ENCODE measurements around the gene THSD4.
"Not testable (repeated sequence)": the region's sequence is repeated elsewhere in the genome, so short reads cannot be mapped to it uniquely, and the experiment has no call there.

Gene THSD4

DNA sequence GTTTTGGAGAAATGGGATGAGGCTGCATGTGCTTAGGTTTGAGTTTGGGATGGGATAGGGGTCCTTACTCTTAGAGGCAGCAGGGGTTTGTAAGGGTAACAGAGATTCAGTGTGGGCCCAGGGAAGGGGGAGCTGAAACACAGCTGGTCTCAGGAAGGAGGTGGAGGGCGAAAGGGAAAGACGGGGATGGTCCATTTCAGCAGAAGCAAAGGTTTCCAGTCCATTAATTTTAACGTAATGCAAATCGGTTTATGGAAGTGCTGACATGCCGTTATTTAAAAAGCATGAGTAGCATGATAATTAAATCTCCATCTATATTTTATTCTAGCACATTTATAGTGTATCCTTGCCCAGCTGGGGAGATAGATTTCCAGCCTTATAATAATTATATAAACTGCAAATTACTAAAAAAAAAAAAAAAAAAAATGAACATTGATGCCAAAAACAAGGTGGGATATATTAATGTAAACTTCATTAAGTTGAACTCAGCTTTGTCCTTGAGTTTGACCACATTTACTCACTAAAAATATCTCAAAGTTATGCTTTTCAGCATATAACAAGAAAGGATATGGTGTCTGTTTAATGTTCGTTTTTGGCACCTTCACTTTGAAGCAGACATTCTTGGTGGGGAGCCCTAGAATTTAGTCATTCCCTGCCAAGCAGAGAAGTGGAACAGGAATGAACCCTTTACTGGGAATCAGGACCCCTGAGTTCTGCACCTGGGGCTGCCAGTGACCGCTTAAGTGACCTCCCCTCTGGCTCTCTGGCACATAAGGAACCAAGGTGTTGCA, 234.7 kb downstream of the THSD4 start:
- no peak for DNase-seq (ENCODE audit: low spot score)

DNA sequence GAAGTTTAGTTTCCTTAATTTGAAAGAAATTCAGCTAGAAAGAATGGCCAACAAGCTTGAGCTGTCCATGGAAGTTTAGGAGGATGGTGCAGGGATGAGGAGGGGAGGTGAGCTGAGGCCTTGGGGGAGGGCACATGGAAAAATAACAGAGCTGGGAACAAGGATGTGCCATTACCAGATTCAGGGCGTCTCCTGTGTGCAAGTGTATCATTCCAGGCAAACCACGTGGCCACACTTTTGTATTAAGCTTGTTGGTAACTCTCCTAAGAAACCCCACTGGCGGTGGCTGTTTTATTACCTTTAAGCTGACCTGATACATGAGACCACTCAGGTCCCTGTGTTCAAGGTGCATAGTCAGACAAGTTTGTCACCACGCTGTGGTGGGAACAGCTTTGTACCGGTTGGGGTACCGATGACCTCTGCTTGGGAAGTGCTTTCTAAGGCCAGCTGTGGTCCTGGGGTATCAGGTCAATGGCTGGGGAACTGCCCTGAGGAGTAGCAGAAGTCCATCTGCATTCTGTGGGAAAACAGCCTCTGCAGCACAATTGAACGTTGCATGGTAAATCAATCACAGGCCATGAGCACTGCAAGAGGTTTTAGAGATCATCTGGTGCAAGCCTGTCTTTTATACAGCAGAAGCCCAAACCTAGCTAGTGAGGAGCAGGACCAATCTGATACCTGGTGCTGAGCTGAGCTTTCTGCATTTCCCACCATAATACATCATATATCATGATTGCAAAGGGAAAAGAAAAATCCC, 235.5 kb downstream of the THSD4 start:
- no peak for DNase-seq (ENCODE audit: low spot score)

- no peak for DNase-seq (ENCODE audit: low spot score)
Measured at GRCh38 chr15:71352125-71352524, 236.9 kb downstream of the THSD4 start.

GRCh38 chr15:71352765-71353164, 237.5 kb downstream of the THSD4 start:
- DNase-seq (ENCODE audit: low spot score) = no peak

DNA sequence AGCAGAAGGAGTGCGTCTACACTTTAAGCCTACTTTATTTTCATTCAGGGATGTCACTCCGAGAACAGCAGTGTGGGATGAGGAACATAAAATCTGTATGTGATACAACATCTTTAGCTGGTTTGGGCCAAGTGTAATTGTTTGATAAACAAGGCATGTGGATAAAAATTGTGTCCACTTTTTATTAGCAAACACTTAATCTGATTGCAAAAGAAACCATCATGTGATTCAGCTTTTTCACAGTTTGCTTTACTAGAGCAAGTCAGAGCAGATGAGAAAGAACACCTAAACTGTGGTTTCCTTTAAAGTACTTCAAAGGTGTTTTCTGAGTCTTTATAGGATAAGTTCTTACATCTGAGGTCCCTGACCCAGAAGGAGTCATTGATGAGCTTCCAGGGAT, 237.9 kb downstream of the THSD4 start:
- DNase-seq (ENCODE audit: low spot score) = no peak

DNA sequence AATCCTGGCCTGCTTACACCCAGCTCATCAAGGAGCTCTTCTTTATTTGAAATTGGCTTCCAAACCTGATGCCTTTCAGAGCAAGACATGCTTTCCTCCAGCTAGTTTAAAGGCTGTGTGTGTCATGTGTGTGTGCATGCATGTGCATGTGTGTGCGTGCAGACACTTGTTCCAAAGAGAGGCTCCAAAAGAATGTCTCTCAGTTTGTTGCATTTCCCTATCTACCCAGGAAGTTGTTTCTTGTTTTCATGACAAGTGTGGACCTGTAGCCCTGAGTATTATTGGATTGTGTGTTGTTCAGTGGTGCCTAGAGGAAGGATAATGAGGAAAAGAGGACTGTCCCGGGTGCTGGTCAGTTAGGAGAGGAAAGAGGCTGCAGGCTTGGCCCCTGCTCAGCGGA, 240.0 kb downstream of the THSD4 start:
- DNase-seq (ENCODE audit: low spot score) = no peak

DNA sequence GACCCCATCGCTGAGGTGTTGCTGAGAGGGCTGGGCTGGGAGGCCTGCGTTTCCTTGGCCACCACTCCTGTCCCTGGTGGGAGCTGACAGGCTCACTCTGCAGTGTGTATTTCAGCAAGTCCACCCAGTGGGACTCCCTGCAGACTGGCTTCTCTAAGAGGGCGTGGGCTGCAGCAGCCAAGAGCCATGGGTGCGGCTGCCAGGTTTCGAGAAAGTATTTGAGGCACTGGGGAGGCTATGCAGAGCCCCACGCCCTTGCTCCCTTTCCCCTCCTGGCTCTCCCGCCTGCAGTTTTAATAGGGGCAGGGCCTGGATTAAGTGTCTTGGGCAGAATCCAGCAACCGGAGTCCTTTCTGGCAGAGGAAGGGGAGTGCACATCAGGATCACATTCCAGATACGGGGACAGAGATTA, 242.1 kb downstream of the THSD4 start:
- no peak for DNase-seq (ENCODE audit: low spot score)

GRCh38 chr15:71357967-71358366, 242.7 kb downstream of the THSD4 start:
- DNase-seq (ENCODE audit: low spot score) = no peak

DNA sequence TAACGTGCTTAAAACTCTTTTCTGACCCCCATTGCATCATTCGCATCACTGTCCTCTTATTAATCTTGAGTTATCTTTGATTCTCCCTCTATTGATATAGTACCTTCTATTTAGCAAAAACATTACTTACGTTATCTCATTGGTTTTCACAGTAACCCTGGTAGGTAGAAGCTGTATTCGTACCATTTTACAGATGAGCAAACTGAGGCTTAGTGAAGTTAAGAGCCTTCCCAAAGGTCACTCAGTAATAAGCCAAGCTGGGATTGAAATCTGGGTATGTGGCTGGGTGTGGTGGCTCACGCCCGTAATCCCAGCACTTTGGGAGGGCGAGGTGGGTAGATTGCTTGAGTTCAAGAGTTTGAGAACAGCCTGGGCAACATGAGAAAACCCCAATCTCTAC, 244.0 kb downstream of the THSD4 start:
- no peak for DNase-seq (ENCODE audit: low spot score)

DNA sequence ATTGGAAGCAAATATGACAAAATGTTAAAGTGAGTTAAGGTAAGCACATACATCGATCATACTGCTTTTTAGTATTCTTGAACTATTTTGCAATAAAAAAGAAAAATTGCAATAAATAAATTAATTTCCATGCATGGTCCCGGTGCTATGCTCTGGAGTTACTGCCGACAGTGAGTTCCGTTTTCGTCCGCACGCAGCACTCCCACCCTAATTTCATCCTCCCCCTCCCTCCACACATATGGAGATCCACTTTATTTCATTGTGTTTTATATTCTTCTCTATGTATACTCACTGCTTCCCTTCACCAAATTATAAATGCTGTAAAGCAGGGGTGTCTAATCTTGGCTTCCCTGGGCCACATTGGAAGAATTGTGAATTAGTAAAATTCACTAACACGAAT, 247.3 kb downstream of the THSD4 start:
- no peak for DNase-seq (ENCODE audit: low spot score)

- DNase-seq (ENCODE audit: low spot score) = no peak
Measured at GRCh38 chr15:71362987-71363968, 248.0 kb downstream of the THSD4 start.

DNA sequence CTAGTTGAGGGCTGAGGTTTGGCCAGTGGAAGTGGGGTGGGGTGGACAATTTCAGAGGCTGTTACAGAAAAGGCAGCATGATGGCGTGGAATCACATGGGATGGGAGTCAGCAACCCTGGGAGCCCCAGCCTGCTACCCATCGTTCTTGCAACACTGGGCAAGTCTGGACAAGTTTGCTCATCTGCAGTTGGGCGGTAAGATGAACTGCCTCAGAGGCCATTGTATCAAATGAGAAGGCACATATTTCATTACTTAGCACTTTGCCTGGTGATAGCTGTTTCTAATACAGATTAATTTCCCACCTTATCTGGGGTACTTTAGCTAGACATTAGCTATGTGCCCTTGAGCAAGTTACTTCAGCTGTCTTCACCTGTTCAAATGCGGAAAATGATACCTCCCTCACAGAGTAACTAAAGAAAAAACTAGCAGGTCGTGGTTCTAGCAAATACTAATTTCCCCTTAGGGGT, 248.9 kb downstream of the THSD4 start:
- no peak for DNase-seq (ENCODE audit: low spot score)

DNA sequence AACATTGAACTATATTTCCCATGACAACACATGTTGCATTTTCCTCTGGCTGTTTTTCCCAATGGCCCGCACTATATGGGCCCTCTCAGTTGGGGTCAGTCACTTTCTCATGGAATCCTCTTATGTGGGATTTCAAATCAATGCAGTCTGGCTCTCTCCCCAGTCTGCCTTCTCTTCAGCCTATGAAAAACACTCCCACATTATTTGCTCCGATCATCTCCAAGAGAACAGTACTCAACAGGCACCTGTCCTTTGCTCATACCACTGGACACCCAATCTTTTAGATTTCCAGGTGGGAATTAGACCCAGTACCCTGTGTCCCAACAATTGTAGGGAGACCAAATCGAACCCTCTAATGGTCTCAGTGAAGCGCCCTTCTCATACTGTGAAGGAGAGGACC, 251.3 kb downstream of the THSD4 start:
- DNase-seq (ENCODE audit: low spot score) = no peak

GRCh38 chr15:71366926-71367325, 251.7 kb downstream of the THSD4 start:
- no peak for DNase-seq (ENCODE audit: low spot score)

DNA sequence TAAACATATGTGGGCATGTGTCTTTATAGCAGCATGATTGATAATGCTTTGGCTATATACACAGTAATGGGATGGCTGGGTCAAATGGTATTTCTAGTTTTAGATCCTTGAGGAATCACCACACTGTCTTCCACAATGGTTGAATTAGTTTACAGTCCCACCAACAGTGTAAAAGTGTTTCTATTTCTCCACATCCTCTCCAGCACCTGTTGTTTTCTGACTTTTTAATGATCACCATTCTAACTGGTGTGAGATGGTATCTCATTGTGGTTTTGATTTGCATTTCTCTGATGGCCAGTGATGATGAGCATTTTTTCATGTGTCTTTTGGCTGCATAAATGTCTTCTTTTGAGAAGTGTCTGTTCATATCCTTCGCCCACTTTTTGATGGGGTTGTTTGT, 252.5 kb downstream of the THSD4 start:
- DNase-seq (ENCODE audit: low spot score) = not testable (repeated sequence)

DNA sequence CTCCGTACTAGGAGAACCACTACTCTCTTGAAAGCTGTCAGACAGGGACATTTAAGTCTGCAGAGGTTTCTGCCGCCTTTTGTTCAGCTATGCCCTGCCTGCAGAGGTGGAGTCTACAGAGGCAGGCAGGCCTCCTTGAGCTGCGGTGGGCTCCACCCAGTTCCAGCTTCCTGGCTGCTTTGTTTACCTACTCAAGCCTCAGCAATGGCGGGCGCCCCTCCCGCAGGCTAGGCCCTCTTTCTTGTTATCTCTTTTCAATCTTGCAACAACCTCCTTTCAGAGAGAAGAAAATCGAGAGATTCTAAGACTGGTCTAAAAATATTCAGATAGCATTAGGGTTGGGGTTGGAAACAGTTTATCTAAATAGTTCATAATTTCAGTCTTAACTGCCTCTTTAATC, 257.5 kb downstream of the THSD4 start:
- DNase-seq (ENCODE audit: low spot score) = not testable (repeated sequence)

GRCh38 chr15:71373917-71374316, 258.6 kb downstream of the THSD4 start:
- DNase-seq (ENCODE audit: low spot score) = no peak

DNA sequence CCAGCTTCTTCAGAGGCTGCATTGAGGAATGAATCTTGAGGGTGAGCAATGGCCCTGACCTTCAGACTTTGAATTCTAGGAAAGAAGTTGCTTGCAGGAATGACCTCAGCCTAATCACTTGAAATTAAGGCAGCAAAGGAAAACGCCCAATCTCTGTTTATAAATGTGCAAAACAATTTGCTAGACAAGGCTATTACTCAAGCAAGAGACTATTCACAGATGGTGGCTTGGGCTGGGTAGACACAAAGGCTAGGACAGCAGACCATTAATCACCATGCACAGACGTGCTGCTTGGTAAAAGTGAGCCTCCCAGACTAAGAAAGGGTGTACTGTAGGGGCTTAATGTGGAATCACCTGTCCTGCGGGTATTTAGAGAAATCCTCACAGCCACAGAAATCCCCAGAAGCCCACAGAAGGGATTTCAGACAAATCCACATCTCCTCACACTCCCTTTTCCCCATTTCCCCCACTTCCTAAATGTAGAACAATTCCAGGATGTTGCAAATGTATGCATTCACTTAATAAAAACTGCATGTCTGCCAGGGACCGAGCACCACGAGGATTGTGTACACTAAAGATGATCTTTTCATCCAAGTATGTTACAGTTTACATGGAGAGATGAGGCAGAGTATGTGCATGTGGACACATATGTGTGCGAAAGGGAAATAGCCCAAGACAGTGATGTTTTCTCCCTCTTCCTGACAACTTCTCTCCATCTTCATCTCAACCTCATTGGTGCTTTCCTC, 259.5 kb downstream of the THSD4 start:
- DNase-seq (ENCODE audit: low spot score) = no peak

DNA sequence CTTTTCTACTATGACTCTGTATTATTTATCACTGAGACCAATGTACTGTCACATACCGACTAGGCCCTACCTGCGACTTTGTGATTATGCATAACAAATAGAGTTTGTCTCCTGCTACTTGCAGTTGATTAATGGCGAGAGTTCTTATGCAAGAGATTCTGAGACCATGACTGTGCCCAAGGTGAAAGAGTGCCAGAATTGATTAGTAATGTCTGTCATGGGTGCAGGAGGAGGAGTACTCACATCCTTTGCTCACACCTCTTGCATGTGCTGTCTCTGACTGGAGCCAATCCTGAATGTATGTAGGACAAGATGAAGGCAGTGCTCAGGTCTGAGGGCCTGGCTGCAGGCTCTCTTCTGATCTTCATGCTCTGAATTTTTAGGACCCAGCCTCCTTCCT, 260.7 kb downstream of the THSD4 start:
- peak; percentile 24 for DNase-seq (ENCODE audit: low spot score)

DNA sequence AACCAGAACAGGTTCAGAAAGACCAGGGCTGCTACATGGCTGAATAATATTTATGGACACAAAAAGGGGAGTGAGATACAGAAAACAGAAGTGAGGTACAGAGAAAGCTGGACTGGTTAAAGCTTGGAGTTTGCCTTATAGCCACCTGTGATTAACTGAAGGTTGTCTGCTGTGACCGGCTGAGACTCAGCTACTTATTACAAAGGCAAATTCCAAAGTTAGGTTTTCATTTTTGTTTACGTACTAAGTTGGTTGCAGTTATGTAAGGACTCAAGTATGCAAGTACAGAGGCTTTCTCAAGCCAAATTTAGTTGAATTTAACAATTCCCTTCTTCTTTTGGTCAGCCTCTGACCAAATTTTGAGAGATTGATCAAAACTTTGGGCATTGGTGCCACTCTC, 264.6 kb downstream of the THSD4 start:
- DNase-seq (ENCODE audit: low spot score) = peak; percentile 15

DNA sequence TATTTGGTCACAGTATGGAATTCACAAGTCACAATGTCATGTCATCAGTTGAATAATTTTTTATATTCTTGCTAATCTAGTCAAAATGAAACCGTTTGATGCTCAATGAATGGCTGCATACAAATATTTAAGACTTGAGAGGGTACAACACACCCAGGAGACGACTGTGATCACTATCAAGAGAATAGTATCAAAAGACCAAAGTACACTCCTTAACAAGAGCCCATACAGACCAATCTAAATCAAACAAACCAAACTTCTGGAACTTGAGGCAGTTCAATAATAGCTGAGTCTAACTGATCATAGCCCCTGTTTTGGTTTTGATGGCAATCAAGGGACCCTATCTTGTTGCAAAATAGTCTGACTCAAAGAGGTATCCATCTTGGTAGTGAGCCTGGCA, 265.1 kb downstream of the THSD4 start:
- DNase-seq (ENCODE audit: low spot score) = no peak

DNA sequence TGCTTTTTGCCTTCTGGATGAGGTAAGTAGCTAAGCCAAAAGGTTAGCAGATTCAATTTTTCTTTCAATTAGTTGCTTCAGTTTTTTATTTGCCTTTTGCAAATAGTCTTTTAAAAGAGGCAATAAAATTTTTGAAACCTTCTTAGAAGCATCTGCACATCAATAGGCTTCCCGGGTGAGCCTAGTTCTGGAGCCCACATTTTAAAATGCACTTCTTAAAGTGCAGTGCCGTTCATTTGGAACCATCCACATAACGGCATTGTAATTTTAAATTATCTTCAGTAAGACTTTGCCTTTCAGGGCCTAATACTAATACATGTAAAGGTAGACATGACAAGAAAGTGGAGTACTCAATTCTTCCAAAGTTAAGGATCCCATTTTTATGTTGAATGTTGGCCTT, 269.2 kb downstream of the THSD4 start:
- DNase-seq (ENCODE audit: low spot score) = no peak
